Measurements from ENCODE around the gene OLFML1.

Gene OLFML1

DNA sequence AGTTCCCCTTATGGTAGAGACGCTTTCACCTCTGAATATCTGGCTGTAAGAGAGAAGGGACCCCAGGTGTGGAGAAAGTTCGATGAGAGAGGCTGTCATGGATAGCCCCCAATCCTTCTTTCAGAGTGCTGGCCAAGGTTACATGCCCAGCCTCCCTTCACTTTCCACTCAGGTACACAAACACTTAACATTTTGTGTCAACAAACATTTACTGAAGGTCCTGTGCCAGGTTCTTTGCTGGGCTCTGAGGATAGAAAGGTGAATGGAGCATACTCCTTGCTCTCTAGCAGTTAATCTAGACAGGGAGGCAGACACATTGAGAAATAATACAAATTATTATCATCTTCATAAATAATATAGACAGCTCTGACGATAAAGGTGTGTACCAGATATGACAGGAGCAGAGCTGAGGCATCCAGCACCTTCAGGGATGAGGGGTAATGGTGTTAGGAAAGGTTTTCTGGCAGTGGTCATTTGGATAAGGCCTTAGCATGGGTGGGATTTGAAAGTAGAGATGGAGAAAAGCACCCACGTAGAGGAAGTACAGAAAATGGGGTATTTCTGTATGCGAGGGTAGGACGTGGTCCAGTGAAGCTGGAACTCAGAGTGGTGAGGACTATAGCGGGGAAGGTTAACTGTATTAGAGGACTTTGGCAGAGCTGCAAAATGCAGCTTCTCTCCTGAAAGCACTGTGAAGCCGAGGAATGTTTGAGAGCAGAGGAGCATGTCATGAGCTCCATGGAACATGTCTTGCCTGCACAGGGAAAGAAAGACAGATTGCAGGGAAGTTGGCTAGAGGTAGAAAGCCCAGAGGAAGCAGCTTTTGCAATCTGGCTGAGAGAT is 48.1 kb downstream of the OLFML1 start:
- DNase-seq, result no peak

DNA sequence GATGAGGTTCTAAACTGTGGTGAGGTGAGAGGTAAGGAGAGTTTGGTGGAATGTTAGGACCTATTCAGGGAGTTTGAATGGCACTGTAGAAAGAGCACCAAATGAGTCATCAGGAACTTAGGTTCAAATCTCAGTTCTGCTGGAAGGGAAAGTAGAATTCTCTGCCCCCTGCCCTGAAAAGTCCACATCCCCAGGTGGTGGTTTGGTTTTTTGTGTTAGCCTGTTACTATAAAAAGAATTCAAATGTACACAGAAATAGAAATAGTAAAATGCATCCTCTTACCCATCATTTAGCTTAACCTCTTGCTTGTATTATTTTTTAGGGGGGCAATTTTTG is 48.7 kb downstream of the OLFML1 start:
- DNase-seq, result no peak

DNA sequence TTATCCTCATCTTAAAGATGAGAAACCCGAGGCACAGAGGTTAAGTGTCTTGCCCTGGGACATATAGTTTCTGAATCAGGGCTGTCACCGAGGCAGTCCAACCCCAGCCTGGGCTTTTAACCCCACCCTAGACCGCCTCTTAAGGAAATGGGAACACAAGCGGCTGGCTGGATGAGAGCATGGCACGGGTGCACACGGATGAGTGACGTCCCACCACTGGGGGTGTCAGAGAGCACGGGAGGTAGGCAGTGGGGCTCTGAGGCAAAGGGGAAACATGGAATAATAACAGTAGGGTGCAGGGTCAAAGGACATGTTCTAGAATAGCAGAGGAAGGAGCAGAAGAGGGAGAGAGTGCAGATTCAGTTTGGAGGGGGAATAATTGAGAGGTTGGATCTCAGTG is 50.8 kb downstream of the OLFML1 start:
- DNase-seq, result no peak

- DNase-seq, result no peak
Observed at GRCh38 chr11:7537265-7537664, 52.0 kb downstream of the OLFML1 start.

- DNase-seq, result no peak
Observed at GRCh38 chr11:7538031-7538430, 52.7 kb downstream of the OLFML1 start.

- DNase-seq, result no peak
Observed at GRCh38 chr11:7538466-7539454, 53.5 kb downstream of the OLFML1 start.

GRCh38 chr11:7540830-7541555 is 55.7 kb downstream of the OLFML1 start:
- no peak for DNase-seq

DNA sequence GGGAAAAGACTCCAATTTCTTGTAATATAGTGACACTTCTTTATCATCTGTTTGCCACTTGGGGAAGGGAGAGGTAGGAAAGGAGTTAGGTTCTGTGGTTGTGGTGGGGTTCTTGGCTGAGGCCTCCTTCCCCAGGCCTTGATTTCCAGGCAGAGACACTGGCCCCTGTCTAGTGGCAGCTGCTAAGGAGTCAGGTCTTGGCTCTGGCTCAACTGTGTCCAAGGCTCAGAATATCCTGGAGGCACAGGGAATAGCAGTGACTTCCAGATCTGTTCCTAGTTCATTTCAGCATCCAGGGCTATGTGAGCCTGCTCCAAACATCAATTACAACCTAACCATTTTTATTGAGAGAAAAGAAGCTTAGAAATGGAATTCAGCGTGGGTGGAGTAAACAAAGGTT is 58.0 kb downstream of the OLFML1 start:
- DNase-seq, result no peak

DNA sequence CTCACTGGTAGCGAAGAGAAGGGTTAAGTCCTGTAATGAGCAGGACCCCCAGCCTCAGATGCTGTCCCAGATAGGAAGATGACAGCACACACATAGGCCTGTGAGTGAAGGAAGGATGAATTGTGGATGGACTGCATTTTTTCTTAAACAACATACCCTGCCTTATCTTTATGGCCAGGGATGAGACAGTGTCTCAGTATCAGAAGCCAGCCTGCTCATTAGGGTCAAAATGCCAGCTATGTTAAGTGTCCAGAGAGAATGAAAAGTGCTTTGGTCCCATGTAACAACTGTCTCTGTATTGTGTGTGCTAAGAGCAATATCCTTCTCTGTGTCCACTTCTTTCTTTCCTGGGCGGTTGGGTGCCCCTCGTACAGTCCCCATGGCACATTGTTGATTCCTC is 58.7 kb downstream of the OLFML1 start:
- DNase-seq, result no peak

DNA sequence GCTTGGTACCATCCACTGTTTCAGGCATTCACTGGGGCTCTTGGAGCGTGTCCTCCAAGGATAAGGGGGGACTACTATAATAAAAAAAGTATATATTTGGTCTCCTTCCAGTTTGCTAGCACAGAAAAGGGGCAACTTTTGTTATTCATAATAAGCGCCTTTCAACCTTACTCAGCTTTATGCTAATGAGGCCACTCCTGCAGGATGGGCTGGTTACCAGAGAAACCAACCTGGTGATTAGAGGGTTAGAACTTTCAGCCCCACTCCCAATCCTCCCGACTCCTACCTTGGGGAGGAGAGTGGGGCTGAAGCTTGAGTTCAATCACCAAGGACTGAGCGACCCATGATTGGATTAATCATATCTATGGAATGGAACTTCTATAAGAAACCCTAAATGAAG is 60.3 kb downstream of the OLFML1 start:
- no peak for DNase-seq

DNA sequence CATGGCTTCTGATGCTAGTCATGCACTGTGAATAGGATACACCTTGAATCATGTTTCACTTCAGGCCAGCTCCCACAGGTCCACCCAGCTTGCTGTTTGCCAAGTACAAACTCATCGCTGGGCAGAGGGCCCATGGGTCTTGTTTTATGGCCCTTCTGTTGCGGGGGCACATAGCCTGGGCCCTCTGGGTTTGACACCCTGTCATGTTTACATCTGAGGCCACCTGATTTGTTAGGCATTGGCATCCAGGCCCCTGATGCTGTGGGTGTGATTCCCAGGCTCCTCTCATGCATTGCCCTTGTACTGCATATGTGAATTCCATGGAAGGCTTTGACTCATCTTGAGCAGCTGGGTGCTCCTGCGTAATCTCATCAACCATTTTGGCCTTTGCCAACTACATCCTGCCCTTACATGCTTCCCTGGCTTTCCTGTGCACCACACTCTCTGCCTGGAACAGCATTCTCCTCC is 61.1 kb downstream of the OLFML1 start:
- DNase-seq, result no peak

DNA sequence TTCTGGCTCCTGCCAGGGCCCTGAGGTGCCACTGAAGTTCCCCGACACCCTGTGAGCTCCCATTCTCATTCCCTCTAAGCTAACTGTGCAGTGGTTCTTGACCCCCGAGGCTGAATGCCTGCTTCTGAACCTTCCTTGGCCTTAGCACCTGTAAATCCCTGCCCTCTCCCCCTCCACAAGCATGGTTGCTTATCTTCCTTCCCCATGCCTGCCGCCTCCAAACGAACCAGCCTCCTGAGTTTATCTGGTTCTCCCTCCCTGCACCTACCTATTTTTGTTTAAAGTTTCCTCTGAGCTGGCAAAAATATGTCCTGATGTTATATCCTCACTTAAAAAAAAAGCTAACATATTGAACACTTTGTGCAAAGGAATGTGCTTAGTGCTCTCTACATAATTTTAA is 62.4 kb downstream of the OLFML1 start:
- DNase-seq, result no peak

DNA sequence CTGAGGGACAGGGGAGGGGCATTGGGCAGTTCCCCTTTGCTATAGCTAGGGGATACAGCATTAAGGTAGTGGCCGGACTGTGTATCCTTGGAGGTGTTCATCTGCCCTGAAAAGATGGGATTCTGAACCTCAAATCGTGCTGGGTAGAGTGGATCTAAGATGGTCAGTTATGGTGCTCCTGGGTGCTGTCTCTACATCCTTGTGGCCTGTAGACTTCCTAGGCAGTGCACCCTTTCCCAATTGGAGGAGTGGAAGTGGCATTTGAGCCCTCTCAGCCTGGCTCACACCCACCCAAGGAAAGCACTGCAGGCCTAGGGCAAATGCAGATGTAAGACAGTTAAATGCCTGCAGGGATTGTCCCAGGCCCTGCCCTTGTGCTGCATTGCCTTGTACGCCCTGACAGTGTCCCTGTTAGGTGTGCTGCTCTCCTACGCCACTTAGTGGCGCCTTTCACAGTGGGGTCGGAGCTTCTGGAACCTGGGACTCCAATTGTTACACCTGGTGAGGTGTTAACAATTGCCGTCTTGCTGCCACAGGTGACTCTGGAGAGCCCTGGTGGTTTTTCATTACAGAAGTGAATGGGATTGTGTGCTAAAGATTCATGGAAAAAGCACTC is 63.5 kb downstream of the OLFML1 start:
- no peak for DNase-seq

DNA sequence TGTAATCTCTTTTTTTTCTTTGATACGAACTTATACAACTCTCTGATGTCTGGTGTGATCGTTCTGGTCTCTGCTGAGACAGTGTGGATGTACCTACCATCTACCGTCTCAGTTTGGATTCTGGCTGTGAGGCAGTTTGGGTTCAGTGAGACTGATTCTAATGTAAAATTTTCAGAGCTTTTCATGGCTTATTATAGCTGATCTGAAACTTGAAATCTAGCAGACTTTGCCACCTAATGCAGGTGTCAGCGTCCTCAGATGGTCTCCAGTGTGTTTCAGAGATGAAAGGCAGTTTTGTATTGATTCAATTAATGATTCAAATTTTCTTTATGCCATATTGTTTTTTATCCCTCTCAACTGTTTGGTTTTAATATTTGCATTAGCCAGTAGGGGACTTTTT is 64.4 kb downstream of the OLFML1 start:
- no peak for DNase-seq

DNA sequence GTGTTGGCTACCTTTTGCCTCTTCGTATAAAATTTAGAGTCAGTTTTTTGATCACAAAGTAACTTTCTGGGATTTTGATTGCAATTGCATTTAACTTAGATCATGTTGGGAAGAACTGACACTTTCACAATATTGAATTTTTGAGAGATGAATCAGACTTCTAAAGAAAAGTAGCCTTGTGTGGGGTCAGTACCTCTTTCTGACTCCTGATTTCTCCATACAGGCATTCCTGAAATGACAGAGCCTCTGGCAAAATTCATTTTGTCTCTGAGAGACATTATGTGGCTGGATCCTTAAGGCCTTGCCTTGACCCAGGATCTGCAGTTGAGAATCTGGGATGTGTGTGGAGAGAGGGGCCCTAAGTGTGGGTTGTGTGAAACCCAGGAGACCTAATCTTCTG is 66.3 kb downstream of the OLFML1 start:
- no peak for DNase-seq

DNA sequence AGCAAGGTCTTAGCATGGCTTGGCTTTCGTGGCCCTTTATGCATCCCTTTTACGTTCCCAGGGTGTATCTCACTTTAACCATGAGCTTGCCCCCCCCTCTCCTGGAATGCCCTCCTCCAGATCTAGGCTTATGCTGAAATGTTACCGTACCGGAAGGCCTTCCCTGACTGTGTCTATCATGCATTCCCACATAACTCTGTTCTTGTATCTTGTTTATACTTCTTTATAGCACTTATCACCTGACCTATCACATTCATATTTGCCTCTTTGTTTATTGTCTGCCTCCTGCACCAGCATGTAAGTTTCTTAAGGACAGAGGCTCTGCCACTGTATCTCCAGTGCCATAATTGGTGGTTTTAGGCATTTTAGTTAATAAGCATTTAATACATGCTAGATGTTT is 67.4 kb downstream of the OLFML1 start:
- DNase-seq, result no peak

DNA sequence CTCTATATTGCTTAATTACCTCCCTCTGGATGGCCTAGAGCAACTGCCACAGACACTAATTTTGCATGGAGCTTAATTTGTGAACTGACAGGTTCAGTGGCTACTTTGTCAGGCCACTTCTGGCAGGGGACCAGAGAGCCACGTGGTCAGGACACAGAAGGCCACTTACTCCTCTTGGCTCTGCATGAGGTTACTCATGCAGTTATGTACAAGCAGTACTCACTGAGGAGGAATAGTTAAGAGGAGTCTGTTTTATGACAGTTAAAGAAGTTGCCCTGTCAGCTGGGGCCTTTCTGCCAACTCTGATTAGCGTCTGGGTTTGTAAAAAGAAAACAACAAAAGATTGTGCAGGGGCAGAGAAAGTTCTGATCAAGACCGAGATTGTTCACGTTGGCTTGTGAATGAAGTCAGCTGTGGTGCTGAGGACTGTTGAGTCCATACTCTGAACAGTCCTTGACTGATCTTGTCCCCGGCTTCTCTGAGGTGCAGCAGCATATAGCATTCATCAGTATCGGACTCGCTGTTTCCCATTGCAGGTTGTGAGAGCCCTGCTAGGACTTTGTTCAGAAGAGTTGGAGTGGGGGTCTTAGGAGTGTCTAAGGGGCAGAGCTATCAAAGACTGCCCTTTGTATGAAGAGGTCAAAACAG is 69.9 kb downstream of the OLFML1 start:
- no peak for DNase-seq

DNA sequence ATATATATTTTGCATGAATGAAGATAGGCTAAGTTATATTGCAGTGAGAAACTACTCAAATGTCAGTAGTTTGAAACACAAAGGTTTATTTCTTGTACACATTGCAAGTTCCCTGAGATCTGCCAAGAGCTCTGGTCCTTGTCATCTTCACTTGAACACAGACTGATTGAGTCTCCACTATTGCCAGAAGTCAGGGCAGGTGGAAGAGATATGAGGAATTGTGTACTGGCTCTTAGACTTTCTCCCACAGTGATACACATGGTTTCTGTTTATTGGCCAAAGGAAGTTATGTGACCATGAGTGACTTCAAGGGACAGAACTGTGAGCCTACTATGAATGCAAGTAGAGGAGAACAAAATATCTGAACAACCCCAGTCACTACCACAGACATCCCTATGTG is 72.7 kb downstream of the OLFML1 start:
- no peak for DNase-seq

- no peak for DNase-seq
Observed at GRCh38 chr11:7559398-7560283, 74.3 kb downstream of the OLFML1 start.

Measured in activated CD4-positive, alpha-beta T cell treated with anti-CD3 and anti-CD28 coated beads, Interleukin-2, amount 50 U/mL, for 4 hours (primary cell).